C4-2B (cell line): Measurements from ENCODE around the gene SFXN1.
"Not testable (repeated sequence)": the region's sequence is repeated elsewhere in the genome, so short reads cannot be mapped to it uniquely, and the experiment has no call there.

Experiments
- H3K27ac ChIP-seq: fragments of 450-650 bp; 2 replicates; pipeline ENCODE4 v1.5.1; 2017
- ZFX ChIP-seq: fragments of 450-650 bp; IDR thresholded peaks from 2 replicates; pipeline ENCODE4 v1.6.1; 2017
- TF ChIP-seq, protein P1 (sequence below): fragments of 450-650 bp; conservative IDR thresholded peaks from 2 replicates; pipeline ENCODE4 v1.5.1; 2017; ENCODE audit warnings: mild to moderate bottlenecking

SFXN1 gene

DNA sequence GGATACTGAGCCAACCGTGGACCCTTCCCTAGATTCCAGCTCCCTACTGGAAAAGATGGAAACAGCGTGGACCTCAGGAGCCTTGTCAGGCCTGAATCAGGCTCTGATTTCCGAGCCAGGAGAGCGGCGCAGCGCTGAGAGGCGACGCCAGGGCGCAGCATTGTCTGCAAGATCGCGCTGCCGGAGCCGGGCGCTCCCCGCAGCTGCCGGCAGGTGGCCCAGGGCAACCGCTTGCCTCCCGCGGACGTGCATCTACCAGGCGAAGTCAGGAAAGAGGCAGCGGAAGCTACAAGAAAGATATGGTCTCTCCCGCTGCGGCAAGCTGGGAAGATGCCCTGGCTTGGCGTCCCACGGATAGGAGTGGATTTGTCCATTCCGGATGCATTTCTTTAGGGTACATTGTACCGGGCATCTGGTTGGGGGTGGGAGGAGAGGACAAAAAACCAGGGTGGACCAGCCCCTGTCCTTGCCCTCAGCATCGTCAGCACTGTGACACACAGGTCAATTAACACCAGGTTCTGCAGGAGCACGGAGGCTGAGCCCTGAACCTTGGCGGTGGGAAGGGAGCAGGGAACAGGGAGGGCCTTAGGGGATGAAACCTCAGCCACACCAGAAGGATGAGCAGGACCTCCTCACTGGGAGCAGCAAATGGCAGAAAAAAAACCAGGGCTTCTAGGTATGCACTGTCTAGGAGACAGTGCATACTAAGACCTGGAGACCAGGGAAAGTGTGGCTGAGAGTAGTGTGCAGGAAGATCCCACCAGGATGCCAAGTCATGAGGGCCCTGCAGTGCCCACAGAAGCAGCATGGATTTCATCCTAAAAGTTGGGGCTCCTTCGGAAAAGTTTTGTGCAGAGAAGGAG is 55.9 kb downstream of the SFXN1 start:
- TF ChIP-seq, protein P1, sequence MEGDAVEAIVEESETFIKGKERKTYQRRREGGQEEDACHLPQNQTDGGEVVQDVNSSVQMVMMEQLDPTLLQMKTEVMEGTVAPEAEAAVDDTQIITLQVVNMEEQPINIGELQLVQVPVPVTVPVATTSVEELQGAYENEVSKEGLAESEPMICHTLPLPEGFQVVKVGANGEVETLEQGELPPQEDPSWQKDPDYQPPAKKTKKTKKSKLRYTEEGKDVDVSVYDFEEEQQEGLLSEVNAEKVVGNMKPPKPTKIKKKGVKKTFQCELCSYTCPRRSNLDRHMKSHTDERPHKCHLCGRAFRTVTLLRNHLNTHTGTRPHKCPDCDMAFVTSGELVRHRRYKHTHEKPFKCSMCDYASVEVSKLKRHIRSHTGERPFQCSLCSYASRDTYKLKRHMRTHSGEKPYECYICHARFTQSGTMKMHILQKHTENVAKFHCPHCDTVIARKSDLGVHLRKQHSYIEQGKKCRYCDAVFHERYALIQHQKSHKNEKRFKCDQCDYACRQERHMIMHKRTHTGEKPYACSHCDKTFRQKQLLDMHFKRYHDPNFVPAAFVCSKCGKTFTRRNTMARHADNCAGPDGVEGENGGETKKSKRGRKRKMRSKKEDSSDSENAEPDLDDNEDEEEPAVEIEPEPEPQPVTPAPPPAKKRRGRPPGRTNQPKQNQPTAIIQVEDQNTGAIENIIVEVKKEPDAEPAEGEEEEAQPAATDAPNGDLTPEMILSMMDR: peak; percentile 99
- TF ChIP-seq ZFX: no peak
- H3K27ac ChIP-seq: no peak overlapping the region

DNA sequence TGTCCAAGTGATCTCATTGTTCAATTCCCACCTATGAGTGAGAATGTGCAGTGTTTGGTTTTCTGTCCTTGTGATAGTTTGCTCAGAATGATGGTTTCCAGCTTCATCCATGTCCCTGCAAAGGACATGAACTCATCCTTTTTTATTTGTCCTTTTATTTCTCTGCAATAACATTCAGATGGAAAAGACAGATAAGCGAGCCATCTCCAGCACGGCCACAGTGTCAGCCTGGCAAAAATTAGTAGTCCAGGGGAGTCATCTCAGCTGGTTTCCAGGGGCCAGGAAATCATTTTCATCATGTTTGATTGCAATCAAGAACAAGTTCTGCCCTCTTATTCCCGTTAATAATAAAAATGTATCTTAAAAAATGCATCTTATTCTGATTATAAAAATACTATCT is 57.0 kb downstream of the SFXN1 start:
- not testable (repeated sequence) for H3K27ac ChIP-seq

DNA sequence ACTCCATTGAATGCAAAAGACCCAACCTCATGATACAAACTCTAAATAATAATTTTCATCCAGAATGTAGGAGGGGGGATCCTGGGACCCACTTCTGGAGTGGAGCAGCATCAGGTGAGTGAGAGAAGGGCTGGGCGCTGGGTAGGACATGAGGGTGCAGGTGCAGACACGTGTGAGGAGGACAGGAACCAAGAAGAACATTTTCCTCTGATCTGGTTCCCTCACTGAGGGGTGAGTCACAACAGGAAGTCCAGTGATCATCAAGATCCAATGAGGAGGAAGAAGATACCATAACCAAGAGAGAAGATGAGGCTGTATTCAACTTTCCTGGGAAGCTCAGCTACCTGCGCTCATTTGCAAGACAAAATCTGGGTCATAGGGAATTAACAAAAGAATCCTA is 57.4 kb downstream of the SFXN1 start:
- no peak overlapping the region for H3K27ac ChIP-seq
- TF ChIP-seq, protein P1: no peak
- TF ChIP-seq ZFX: no peak

DNA sequence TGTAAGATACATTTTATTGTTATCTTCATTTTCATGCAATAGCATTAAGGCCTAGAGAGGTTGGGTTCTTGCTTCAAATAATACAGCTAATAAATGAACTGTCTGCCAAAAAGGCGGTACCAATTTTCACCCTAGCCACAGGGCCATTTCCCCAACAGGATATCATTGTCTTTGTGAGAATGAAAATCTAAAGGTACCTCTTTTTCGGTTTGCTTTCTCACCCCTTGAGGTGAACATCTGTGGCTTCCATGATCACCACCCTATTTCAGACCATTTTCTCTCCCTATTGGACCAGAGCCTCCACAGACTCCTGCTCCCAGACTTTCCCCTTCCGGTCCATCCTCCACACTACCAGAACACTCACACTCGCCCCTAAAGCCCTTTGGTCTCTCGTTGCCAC is 60.2 kb downstream of the SFXN1 start:
- H3K27ac ChIP-seq: no peak overlapping the region
- TF ChIP-seq, protein P1: no peak
- no peak for TF ChIP-seq ZFX

DNA sequence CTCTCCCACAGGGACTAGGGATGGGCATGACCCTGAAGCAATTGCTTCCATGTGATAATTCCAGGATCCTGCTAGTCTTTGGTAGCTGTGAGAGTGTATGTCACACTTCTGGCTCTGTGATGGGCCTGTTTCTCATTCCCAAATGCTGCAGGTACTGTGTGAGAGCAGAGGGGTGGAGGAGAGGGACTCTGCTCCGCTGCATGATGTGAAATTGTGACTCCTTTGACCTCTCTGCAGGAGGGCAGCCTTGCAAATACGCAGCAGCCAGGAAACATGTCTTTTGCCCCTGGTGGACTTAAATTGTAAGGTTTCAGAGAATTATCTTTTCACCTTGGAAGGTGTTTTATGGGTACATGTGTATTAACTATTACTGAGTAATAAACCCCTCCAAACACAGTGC is 61.6 kb downstream of the SFXN1 start:
- TF ChIP-seq ZFX: no peak
- TF ChIP-seq, protein P1: no peak
- no peak overlapping the region for H3K27ac ChIP-seq

DNA sequence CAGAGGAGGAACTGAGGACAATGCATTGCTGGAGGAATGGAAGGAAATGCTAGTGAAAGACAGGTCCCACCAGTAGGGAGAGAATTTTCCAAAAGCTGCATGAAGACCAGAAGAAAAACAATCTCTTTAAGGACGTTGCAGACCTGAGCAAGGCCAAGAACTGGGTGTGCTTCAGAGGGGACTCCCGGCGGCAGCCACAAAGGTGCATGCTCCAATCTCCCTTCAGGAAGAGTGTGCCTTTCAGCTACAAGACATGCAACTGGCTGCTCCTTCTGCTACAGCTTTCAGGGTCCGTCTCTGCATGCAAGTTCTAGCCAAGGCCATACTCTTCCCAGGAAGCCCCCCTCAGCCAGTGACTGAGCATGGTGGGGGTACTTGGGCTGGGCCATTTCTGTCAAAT is 62.9 kb downstream of the SFXN1 start:
- TF ChIP-seq, protein P1: no peak
- no peak for TF ChIP-seq ZFX
- no peak overlapping the region for H3K27ac ChIP-seq

DNA sequence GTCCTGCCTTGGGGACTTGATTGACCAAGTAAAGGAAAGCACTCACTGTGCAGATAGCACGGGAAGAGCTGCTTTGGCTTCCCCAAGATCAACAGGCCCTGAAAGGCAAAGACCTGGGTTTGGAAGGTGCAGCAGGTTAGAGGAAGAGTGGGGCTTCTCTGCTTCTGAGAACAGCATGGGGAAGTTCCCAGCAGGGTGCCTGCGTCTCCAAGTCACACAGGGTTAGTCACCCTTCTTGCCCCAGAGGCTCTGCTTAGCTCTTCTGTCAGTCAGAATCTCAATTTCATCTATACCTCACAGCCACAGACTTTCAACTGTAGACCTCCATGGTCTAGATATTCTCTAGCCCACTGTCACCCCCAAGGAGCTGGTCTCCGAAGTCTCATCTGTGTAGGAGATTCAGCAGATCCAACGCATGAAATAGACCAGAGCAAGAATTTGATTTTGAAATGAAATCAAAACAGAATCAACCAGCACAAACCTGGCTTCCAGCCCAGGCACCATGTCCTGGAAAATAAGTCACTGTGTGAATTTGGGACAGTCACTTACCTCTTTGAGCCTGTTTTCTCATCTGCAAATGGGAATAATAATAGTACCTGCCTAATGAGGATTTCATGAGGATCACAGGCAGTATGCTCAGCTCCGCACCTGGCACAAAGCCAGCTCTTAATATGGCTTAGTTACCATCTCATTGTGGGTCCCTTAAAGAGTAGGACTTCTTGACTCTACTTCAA is 64.0 kb downstream of the SFXN1 start:
- TF ChIP-seq ZFX: no peak
- TF ChIP-seq, protein P1: no peak
- no peak overlapping the region for H3K27ac ChIP-seq
